ENCODE measurements around the gene AIFM3.

DNA sequence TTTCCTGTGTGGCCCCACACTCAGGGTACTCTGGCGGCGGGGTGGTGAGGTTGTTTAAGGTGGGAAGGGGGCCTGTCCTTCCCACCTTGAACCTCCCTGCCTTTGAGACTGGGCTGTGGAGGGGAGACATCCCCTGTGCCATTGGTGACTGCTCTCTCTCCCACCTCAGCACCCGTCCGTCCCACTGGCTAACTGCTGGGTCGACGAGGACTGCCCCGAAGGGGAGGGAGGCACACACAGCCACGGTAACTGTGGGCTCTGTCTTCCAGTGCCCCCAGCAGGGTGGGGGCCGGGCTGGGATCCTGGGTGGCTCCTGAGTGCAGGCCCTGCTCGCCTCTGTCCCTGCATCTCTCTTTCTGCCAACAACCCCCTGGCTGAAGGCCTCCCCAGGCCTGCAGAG lies 55.5 kb downstream of the AIFM3 start:
- TF ChIP-seq, protein P1, sequence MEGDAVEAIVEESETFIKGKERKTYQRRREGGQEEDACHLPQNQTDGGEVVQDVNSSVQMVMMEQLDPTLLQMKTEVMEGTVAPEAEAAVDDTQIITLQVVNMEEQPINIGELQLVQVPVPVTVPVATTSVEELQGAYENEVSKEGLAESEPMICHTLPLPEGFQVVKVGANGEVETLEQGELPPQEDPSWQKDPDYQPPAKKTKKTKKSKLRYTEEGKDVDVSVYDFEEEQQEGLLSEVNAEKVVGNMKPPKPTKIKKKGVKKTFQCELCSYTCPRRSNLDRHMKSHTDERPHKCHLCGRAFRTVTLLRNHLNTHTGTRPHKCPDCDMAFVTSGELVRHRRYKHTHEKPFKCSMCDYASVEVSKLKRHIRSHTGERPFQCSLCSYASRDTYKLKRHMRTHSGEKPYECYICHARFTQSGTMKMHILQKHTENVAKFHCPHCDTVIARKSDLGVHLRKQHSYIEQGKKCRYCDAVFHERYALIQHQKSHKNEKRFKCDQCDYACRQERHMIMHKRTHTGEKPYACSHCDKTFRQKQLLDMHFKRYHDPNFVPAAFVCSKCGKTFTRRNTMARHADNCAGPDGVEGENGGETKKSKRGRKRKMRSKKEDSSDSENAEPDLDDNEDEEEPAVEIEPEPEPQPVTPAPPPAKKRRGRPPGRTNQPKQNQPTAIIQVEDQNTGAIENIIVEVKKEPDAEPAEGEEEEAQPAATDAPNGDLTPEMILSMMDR (IDR thresholded peaks at IDR 0.05), result no peak
- TF ChIP-seq POLR2A (IDR thresholded peaks at IDR 0.05) (no peak), POLR2AphosphoS5 (IDR thresholded peaks at IDR 0.05) (no peak), EP300 (IDR thresholded peaks at IDR 0.05) (no peak)
